ENCODE data around the gene GPX2. TPM values are rescaled to one million over a fixed set of nuclear protein-coding genes. Genes with fewer than 3 reads are reported as not detected.

Gene GPX2
- total RNA-seq, 4 donors from 2014 or later, result 1.9 to 37.6 (median 21.0) TPM

- intact Hi-C loops (cut with DNase I; ENCODE audit: low total_unique reads), result no loop called here
- DNase-seq (ENCODE audit: low spot score in 2 of 2), result peak in 1 of 2 donors; percentile 46
- 82 to 98% methylated on average over 8 of the region's 8 CpGs for WGBS, 2 donors
- no peak overlapping the region for H3K4me3 ChIP-seq (ENCODE audit: low read depth, poor library complexity, severe bottlenecking)
- TF ChIP-seq POLR2A (IDR thresholded peaks at IDR 0.05), result no peak
- TF ChIP-seq, protein P1, sequence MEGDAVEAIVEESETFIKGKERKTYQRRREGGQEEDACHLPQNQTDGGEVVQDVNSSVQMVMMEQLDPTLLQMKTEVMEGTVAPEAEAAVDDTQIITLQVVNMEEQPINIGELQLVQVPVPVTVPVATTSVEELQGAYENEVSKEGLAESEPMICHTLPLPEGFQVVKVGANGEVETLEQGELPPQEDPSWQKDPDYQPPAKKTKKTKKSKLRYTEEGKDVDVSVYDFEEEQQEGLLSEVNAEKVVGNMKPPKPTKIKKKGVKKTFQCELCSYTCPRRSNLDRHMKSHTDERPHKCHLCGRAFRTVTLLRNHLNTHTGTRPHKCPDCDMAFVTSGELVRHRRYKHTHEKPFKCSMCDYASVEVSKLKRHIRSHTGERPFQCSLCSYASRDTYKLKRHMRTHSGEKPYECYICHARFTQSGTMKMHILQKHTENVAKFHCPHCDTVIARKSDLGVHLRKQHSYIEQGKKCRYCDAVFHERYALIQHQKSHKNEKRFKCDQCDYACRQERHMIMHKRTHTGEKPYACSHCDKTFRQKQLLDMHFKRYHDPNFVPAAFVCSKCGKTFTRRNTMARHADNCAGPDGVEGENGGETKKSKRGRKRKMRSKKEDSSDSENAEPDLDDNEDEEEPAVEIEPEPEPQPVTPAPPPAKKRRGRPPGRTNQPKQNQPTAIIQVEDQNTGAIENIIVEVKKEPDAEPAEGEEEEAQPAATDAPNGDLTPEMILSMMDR (IDR thresholded peaks at IDR 0.05), result no peak
Measured at GRCh38 chr14:64948612-64949210, 6.2 kb upstream of the GPX2 start.

- 78 to 88% methylated on average over 27 to 28 of the region's 28 CpGs for WGBS, 2 donors
- H3K4me3 ChIP-seq (ENCODE audit: low read depth, poor library complexity, severe bottlenecking), result no peak overlapping the region
- TF ChIP-seq, protein P1 (IDR thresholded peaks at IDR 0.05), result no peak
- TF ChIP-seq POLR2A (IDR thresholded peaks at IDR 0.05), result no peak
- DNase-seq (ENCODE audit: low spot score in 2 of 2), result peak in 1 of 2 donors; percentile 81
- intact Hi-C loops (cut with DNase I; ENCODE audit: low total_unique reads), result no loop called here
Measured at GRCh38 chr14:64947710-64948611, 5.4 kb upstream of the GPX2 start.

- H3K4me3 ChIP-seq (ENCODE audit: low read depth, poor library complexity, severe bottlenecking), result no peak overlapping the region
- TF ChIP-seq, protein P1 (IDR thresholded peaks at IDR 0.05), result no peak
- TF ChIP-seq POLR2A (IDR thresholded peaks at IDR 0.05), result no peak
- peak; percentile 6 to 53 for DNase-seq (ENCODE audit: low spot score in 2 of 2)
- 76 to 83% methylated on average over 6 of the region's 6 CpGs for WGBS, 2 donors
- intact Hi-C loops (cut with DNase I; ENCODE audit: low total_unique reads), result no loop called here
Measured at GRCh38 chr14:64946310-64947045, 3.9 kb upstream of the GPX2 start.

DNA sequence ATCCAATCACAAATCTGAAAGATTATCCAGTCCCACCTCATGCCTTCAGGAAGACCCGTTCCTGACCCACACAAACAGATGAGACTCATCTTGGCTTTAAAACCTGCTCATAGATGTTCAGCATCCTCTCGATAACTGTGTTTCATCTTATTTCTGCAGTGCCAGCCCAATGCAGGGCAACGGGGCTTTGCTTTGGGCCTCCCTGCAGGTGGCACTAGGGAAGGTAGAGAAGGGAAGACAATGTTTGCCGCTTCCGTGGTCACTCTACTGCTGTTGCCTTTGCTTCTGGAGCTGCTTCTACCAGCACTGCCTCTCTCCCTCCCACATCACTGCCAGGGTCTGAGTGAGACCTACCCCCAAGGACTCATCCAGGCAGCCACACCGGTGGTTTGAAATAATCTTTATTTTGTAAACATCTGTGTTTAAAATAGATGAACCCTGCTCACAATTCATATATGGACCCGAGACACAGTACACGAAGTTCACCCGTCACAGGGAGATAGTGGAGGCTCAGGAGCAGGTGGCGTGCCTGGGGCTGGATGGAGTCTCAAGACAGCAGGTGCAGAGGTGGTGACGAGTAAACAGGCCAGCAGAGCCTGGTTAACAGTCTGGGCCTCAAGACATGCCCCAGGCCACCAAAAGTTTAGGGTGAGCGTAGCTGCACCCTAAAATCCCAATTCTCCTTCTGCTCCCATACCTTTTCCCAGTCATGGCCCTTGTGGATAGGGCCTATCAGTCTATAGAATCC, 3.1 kb upstream of the GPX2 start:
- TF ChIP-seq, protein P1 (IDR thresholded peaks at IDR 0.05), result no peak
- TF ChIP-seq POLR2A (IDR thresholded peaks at IDR 0.05), result no peak
- intact Hi-C loops (cut with DNase I; ENCODE audit: low total_unique reads), result no loop called here
- H3K4me3 ChIP-seq (ENCODE audit: low read depth, poor library complexity, severe bottlenecking), result no peak overlapping the region
- DNase-seq (ENCODE audit: low spot score in 2 of 2), result peak in 1 of 2 donors; percentile 43
- 93 to 95% methylated on average over 12 of the region's 12 CpGs for WGBS, 2 donors

GRCh38 chr14:64944861-64945260, 2.3 kb upstream of the GPX2 start:
- WGBS, 2 donors, result 94 to 96% methylated on average over 4 of the region's 4 CpGs
- DNase-seq (ENCODE audit: low spot score in 2 of 2), result peak in 1 of 2 donors; percentile 62
- no peak overlapping the region for H3K4me3 ChIP-seq (ENCODE audit: low read depth, poor library complexity, severe bottlenecking)
- TF ChIP-seq POLR2A (IDR thresholded peaks at IDR 0.05), result no peak
- TF ChIP-seq, protein P1 (IDR thresholded peaks at IDR 0.05), result no peak
- intact Hi-C loops (cut with DNase I; ENCODE audit: low total_unique reads), result no loop called here
